Sigmoid colon (tissue), 4 donors: Measurements from ENCODE around the gene CCDC154.

Experiments
- EP300 ChIP-seq, 4 donors: sonication (generic); formaldehyde crosslinking; IDR thresholded peaks; one replicate each; pipeline ENCODE4 v1.6.1; 2017; ENCODE audit warnings: antibody characterized with exemption in 4 of 4
- POLR2A ChIP-seq, 2 donors: fragments of 450-650 bp; IDR thresholded peaks; one replicate each; pipeline ENCODE4 v1.6.1; 2016; ENCODE audit warnings: antibody characterized with exemption in 2 of 2, mild to moderate bottlenecking in 2 of 2, moderate library complexity in 2 of 2
- POLR2AphosphoS5 ChIP-seq, 4 donors: sonication (generic); formaldehyde crosslinking; IDR thresholded peaks; one replicate each; pipeline ENCODE4 v1.6.1; 2017; ENCODE audit warnings: antibody characterized with exemption in 4 of 4
- TF ChIP-seq, protein P1 (sequence below), 4 experiments: fragments of 450-650 bp in 3 of 4; fragments of 200-600 bp in 1 of 4; IDR thresholded peaks; one replicate each; pipeline ENCODE4 v1.5.1; 2016 to 2019; ENCODE audit warnings: antibody characterized with exemption in 4 of 4, mild to moderate bottlenecking in 3 of 4, moderate library complexity in 2 of 4

DNA sequence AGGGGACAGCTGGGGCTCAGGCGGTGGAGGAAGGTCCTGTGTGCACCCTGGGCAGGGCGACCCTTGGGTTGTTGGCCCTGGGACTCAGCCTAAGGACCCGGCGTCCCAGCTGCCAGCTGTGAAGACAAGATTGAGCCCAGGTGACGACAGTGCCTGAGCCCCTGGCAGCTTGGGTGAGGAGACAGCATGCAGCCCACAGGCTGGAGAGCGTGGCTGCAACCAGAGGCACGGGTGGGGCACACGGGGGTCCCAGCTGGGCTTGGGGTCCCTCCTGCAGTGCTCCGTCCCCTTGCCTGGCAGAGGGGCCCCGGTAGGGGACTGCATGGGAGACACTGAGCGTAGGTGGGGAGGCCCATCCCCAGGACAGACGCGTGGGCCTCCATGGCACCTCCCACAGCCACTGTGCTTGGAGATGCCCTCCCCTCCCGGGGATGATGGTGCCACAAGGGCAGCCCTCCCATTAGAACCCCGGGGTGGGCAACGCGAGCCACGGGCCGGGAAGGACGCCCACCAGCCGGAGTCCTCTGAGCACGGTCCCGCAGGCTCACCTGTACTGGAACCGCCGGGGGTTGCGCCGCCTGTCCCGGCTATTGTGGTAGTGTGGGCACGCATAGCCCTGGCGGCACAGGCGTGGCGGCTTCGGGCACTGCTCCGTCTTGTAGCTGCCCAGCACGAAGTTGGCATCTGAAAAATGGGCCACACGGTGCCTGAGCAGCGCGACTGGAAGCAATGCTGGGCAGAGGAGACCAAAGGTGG, 45.4 kb downstream of the CCDC154 start:
- TF ChIP-seq, protein P1, sequence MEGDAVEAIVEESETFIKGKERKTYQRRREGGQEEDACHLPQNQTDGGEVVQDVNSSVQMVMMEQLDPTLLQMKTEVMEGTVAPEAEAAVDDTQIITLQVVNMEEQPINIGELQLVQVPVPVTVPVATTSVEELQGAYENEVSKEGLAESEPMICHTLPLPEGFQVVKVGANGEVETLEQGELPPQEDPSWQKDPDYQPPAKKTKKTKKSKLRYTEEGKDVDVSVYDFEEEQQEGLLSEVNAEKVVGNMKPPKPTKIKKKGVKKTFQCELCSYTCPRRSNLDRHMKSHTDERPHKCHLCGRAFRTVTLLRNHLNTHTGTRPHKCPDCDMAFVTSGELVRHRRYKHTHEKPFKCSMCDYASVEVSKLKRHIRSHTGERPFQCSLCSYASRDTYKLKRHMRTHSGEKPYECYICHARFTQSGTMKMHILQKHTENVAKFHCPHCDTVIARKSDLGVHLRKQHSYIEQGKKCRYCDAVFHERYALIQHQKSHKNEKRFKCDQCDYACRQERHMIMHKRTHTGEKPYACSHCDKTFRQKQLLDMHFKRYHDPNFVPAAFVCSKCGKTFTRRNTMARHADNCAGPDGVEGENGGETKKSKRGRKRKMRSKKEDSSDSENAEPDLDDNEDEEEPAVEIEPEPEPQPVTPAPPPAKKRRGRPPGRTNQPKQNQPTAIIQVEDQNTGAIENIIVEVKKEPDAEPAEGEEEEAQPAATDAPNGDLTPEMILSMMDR (IDR thresholded peaks at IDR 0.05): no peak
- no peak for TF ChIP-seq EP300 (IDR thresholded peaks at IDR 0.05)
- TF ChIP-seq POLR2A (IDR thresholded peaks at IDR 0.05): no peak
- TF ChIP-seq POLR2AphosphoS5 (IDR thresholded peaks at IDR 0.05): no peak
